Activated CD8-positive, alpha-beta T cell treated with anti-CD3 and anti-CD28 coated beads for 36 hours (primary cell): ENCODE data around the gene MGRN1. TPM values are rescaled to one million over a fixed set of nuclear protein-coding genes. Genes with fewer than 3 reads are reported as not detected.
A peak's percentile ranks its signal among the peaks of the same experiment; 100 is the strongest.

ENCODE experiments used
- ATAC-seq: fragments of 200-7000 bp; cut with Tn5 transposase; one replicate; pipeline ENCODE4 v1.10.0; 2021; ENCODE audit warnings: mild to moderate bottlenecking, moderate library complexity
- CTCF ChIA-PET: fragments of 350-600 bp; sonication (Branson Sonifier 250); formaldehyde crosslinking; loops from one replicate; lab custom pipeline; 2021; ENCODE audit warnings: antibody characterized with exemption; lab: Charles Lee
- POLR2A ChIA-PET: fragments of 350-600 bp; sonication (Branson Sonifier 250); formaldehyde crosslinking; loops from one replicate; lab custom pipeline; 2021; ENCODE audit warnings: antibody characterized with exemption; lab: Charles Lee
- DNase-seq: peaks from one replicate; pipeline ENCODE4 v3.0.0-alpha.2; 2020
- H3K27ac Mint-ChIP-seq: one replicate; pipeline ENCODE4 v1.8.0; 2021; ENCODE audit warnings: mild to moderate bottlenecking, mixed read lengths
- H3K27me3 Mint-ChIP-seq: one replicate; pipeline ENCODE4 v1.8.0; 2021; ENCODE audit warnings: mixed read lengths
- H3K36me3 Mint-ChIP-seq: one replicate; pipeline ENCODE4 v1.8.0; 2021; ENCODE audit warnings: low read depth, mixed read lengths
- H3K4me1 Mint-ChIP-seq: one replicate; pipeline ENCODE4 v1.8.0; 2021; ENCODE audit warnings: low read depth, mixed read lengths
- H3K4me3 Mint-ChIP-seq: one replicate; pipeline ENCODE4 v1.8.0; 2021; ENCODE audit warnings: mild to moderate bottlenecking, moderate library complexity, mixed read lengths
- H3K9me3 Mint-ChIP-seq: one replicate; pipeline ENCODE4 v1.8.0; 2021; ENCODE audit warnings: mixed read lengths
- intact Hi-C: fragments of 100-400 bp; cut with micrococcal nuclease; formaldehyde crosslinking; loops from one replicate; pipeline ENCODE4 v1.10.0; 2022
- total RNA-seq, 2 experiments: library from RNA; stranded (reverse); gene quantifications; one replicate each; pipeline ENCODE4 v1.2.3, GENCODE V29; 2021
- TF ChIP-seq, protein P1 (sequence below): fragments of 200-600 bp; IDR thresholded peaks from one replicate; pipeline ENCODE4 v1.8.0; 2022; ENCODE audit warnings: antibody characterized with exemption, mild to moderate bottlenecking

The MGRN1 gene
- total RNA-seq, 2 experiments from 2014 or later: 67.6 to 70.8 TPM

DNA sequence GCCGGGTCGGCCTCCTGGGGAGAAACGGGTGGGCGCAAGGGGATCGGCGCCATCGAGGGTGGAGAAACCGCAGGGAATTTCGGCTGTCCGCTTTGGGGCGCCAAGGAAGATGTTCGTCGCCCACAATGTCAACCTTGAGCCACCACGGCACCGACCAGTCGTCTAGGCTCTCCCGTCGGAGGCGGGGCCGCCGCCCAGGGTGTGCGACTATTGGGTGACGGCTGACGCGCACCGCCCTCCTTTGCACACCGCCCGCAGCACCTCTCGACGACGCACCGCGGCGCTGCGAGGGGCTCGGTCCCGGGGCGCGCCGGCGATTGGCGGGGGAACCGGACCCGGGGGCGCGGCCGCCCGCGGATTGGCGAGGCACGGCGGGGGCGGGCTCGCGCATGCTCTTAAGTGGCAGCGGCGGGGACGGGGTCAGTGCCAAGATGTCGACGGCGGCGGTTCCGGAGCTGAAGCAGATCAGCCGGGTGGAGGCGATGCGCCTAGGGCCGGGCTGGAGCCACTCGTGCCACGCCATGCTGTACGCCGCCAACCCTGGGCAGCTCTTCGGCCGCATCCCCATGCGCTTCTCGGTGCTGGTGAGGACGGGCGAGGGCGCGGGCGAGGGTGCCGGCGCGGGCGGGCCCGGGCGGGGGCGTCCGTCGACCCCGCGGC, 68.8 kb downstream of the MGRN1 start, which contains the start of gene NUDT16L1:
Gene NUDT16L1 (plus strand): TSS at position 267 of the 660 bp plus-strand sequence. CDS start 165 bp downstream, at position 432.
- CTCF ChIA-PET: interaction anchor here (1.0 to 1.6 kb wide), 3 partner anchors 10 to 76 kb away, joined by 3 to 6 read pairs (median 3); partner anchors contain the start of gene ANKS3
- Mint-ChIP-seq H3K4me1 (peaks cover 16% of the 10 kb centered on the region), H3K27ac (peak within 1 kb of the TSS; percentile 83), H3K27me3 (no peaks in the 10 kb centered on the region), H3K9me3 (no peaks in the 10 kb centered on the region), H3K4me3 (peak within 1 kb of the TSS; percentile 79), H3K36me3 (no peaks in the 10 kb centered on the region)
- DNase-seq: peak; percentile 97
- intact Hi-C loops: no loop called here
- ATAC-seq: peak; percentile 95
- POLR2A ChIA-PET: interaction anchor here (0.8 to 2.7 kb wide), 11 partner anchors 9 to 81 kb away, joined by 3 to 10 read pairs (median 4); partner anchors contain the start of genes ANKS3 and DNAAF8
- TF ChIP-seq, protein P1, sequence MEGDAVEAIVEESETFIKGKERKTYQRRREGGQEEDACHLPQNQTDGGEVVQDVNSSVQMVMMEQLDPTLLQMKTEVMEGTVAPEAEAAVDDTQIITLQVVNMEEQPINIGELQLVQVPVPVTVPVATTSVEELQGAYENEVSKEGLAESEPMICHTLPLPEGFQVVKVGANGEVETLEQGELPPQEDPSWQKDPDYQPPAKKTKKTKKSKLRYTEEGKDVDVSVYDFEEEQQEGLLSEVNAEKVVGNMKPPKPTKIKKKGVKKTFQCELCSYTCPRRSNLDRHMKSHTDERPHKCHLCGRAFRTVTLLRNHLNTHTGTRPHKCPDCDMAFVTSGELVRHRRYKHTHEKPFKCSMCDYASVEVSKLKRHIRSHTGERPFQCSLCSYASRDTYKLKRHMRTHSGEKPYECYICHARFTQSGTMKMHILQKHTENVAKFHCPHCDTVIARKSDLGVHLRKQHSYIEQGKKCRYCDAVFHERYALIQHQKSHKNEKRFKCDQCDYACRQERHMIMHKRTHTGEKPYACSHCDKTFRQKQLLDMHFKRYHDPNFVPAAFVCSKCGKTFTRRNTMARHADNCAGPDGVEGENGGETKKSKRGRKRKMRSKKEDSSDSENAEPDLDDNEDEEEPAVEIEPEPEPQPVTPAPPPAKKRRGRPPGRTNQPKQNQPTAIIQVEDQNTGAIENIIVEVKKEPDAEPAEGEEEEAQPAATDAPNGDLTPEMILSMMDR: no peak

DNA sequence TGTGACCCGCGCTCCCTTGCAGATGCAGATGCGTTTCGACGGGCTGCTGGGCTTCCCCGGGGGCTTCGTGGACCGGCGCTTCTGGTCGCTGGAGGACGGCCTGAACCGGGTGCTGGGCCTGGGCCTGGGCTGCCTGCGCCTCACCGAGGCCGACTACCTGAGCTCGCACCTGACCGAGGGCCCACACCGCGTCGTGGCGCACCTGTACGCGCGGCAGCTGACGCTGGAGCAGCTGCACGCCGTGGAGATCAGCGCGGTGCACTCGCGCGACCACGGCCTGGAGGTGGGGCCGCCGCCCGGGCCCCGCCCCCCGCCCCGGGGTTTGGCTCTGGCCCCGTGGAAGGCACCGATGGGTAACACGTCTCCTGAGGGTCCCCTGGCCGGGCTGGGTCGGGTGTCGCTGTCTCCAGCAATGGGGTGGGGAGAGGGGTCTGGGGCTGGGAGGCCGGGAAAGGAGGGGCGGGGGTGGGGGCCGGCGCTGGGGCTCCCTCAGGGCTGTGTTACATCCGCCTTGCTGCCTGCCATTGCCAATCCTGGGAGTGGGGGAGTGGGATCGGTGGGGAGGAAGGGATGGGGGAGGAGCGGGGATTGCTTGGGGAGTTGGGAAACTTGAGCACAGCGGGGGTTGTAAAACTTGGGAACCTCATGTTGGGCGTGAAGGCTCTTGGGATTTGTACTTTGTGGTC, 69.5 kb downstream of the MGRN1 start:
- intact Hi-C loops: no loop called here
- CTCF ChIA-PET: interaction anchor here (1.0 to 1.6 kb wide), 2 partner anchors 40 to 77 kb away, joined by 3 read pairs; partner anchors contain the start of gene ANKS3
- peak overlapping the region; percentile 75 for H3K27ac Mint-ChIP-seq

DNA sequence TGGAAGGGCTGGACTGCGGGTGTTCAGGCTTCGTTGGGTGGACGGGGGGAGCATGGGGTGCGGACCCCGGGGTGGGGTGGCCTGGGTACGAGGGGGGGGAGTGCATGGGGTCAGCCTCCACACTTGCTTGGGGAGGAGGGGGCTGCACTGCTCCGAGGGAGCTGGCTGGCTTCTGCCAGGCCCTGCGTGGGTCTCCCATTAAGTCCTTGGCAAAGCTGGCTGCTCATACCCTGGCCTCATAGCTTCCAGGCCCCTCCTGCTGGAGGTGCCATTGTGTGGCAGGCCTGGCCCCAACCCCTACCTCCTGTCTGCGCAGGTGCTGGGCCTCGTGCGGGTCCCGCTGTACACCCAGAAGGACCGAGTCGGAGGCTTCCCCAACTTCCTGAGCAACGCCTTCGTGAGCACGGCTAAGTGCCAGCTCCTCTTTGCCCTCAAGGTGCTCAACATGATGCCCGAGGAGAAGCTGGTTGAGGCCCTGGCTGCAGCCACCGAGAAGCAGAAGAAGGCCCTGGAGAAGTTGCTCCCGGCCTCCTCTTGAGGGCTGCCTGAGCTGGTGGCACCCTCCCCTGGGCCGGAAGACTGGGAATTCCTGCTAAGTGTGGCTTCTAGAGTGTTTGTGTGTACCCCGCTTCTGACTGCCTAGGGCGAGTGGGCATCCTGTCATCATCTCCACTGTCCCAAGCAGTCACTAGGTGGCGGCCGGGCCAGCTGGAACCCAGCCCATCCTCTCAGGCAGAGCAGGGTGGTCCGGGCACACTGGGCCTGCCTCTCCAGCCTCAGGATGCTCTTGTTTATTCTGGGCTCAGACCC, 70.2 kb downstream of the MGRN1 start:
- ChIA-PET CTCF (interaction anchor here (1.0 to 1.6 kb wide), 3 partner anchors 12 to 40 kb away, joined by 3 read pairs; partner anchors contain the start of genes ANKS3 and DNAAF8), POLR2A (interaction anchor here (0.7 to 2.7 kb wide), 12 partner anchors 11 to 159 kb away, joined by 3 to 10 read pairs (median 3); partner anchors contain the start of genes ANKS3, DNAAF8 and ZNF500)
- Mint-ChIP-seq H3K27me3 (no peaks in the 10 kb centered on the region), H3K4me1 (peaks cover 21% of the 10 kb centered on the region), H3K9me3 (no peaks in the 10 kb centered on the region), H3K36me3 (peaks cover 11% of the 10 kb centered on the region), H3K4me3 (peak overlapping the region; percentile 79), H3K27ac (peak overlapping the region; percentile 75)
- TF ChIP-seq, protein P1: no peak
- DNase-seq: no peak
- no peak for ATAC-seq
- intact Hi-C loops: no loop called here

More for the DNA sequence above, 69.5 kb downstream of the MGRN1 start:
- Mint-ChIP-seq H3K27me3 (no peaks in the 10 kb centered on the region), H3K4me3 (peak overlapping the region; percentile 79), H3K4me1 (peaks cover 16% of the 10 kb centered on the region), H3K36me3 (peaks cover 4% of the 10 kb centered on the region), H3K9me3 (no peaks in the 10 kb centered on the region)
- peak; percentile 50 for DNase-seq
- TF ChIP-seq, protein P1: no peak
- peak; percentile 7 for ATAC-seq
- POLR2A ChIA-PET: interaction anchor here (0.8 to 2.7 kb wide), 7 partner anchors 9 to 158 kb away, joined by 3 to 10 read pairs (median 4); no protein-coding TSS in a partner anchor

DNA sequence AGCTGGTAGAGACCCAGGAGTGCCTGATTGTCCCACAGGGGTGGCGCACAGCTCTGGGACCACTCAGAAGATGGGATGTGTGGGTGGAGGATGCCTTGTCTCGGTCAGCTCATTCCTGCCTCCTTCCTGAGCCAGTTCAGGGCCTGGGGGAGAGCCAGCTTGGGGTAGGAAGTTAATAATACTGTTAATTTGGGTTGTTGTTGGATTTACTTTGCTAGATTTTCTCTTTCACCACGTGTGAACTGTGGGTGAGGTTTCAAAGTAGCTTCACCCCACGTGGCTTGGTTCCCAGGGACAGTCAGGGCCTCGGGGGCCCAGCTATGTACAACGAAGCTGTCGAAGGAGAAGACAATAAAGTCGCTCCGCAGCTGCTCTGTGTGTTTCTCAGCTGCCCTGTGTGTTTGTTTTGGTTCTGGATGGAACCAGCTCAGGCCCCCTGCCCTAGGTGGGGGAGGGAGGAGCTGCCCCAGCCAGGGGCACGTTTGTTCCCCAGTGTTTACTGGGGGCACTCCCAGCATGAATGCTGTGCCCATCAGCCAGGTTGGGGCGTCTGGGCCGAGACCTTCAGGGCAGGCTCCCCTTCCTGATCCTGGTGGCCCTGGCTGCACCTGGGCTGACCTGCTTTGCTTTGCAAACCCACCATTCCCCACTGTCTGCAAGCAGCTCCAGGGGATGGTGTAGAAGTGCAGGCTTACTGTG, 71.0 kb downstream of the MGRN1 start:
- POLR2A ChIA-PET: interaction anchor here (0.7 to 2.7 kb wide), 11 partner anchors 11 to 159 kb away, joined by 3 to 10 read pairs (median 3); partner anchors contain the start of genes ANKS3, DNAAF8 and ZNF500
- Mint-ChIP-seq H3K4me3 (peak overlapping the region; percentile 46), H3K36me3 (peaks cover 12% of the 10 kb centered on the region), H3K27me3 (no peaks in the 10 kb centered on the region), H3K9me3 (no peaks in the 10 kb centered on the region), H3K4me1 (peaks cover 27% of the 10 kb centered on the region), H3K27ac (peak overlapping the region; percentile 75)
- DNase-seq: no peak
- TF ChIP-seq, protein P1: no peak
- CTCF ChIA-PET: interaction anchor here (0.9 to 1.0 kb wide), 4 partner anchors 10 to 72 kb away, joined by 3 to 4 read pairs (median 3); partner anchors contain the start of genes DNAAF8 and MGRN1
- ATAC-seq: no peak
- intact Hi-C loops: no loop called here
